ENCODE data around the gene ZDHHC7. TPM values are rescaled to one million over a fixed set of nuclear protein-coding genes. Genes with fewer than 3 reads are reported as not detected.
A peak's percentile ranks its signal among the peaks of the same experiment; 100 is the strongest.

ZDHHC7 gene
- total RNA-seq, 4 donors from 2014 or later: 45.9 to 65.5 (median 54.3) TPM

DNA sequence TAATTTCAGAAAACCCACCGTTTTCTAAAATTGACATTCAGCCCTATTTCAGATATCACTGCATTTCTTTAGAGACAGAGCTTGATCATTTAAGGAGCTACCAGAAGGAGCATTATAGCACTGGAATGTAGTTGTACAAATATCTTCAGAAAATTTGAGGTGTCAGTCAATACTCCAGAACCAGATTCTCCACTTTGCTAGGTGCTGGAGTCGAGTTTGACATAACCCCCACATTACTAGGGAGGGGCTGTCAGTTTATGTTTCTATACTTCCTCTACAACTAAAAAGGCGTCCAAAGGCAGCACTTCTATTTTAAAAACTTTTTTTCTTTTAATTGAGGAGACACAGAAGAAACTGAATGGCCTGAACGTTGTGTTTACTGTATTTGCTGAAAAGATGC, 15.4 kb upstream of the ZDHHC7 start:
- H3K36me3 ChIP-seq: no peaks in the 10 kb centered on the region
- no peaks in the 10 kb centered on the region for H3K27me3 ChIP-seq
- H3K4me1 ChIP-seq: peaks cover 45% of the 10 kb centered on the region
- no peak for DNase-seq (ENCODE audit: low spot score in 2 of 2)
- TF ChIP-seq POLR2A (IDR thresholded peaks at IDR 0.05): no peak
- TF ChIP-seq EP300 (IDR thresholded peaks at IDR 0.05): no peak
- TF ChIP-seq, protein P1, sequence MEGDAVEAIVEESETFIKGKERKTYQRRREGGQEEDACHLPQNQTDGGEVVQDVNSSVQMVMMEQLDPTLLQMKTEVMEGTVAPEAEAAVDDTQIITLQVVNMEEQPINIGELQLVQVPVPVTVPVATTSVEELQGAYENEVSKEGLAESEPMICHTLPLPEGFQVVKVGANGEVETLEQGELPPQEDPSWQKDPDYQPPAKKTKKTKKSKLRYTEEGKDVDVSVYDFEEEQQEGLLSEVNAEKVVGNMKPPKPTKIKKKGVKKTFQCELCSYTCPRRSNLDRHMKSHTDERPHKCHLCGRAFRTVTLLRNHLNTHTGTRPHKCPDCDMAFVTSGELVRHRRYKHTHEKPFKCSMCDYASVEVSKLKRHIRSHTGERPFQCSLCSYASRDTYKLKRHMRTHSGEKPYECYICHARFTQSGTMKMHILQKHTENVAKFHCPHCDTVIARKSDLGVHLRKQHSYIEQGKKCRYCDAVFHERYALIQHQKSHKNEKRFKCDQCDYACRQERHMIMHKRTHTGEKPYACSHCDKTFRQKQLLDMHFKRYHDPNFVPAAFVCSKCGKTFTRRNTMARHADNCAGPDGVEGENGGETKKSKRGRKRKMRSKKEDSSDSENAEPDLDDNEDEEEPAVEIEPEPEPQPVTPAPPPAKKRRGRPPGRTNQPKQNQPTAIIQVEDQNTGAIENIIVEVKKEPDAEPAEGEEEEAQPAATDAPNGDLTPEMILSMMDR (IDR thresholded peaks at IDR 0.05): no peak
- TF ChIP-seq POLR2AphosphoS5 (IDR thresholded peaks at IDR 0.05): no peak
- no peaks in the 10 kb centered on the region for H3K9me3 ChIP-seq
- 27% methylated on average over 4 of the region's 4 CpGs for WGBS
- H3K27ac ChIP-seq: peak overlapping the region; percentile 86
- peak overlapping the region; percentile 76 for H3K4me3 ChIP-seq

DNA sequence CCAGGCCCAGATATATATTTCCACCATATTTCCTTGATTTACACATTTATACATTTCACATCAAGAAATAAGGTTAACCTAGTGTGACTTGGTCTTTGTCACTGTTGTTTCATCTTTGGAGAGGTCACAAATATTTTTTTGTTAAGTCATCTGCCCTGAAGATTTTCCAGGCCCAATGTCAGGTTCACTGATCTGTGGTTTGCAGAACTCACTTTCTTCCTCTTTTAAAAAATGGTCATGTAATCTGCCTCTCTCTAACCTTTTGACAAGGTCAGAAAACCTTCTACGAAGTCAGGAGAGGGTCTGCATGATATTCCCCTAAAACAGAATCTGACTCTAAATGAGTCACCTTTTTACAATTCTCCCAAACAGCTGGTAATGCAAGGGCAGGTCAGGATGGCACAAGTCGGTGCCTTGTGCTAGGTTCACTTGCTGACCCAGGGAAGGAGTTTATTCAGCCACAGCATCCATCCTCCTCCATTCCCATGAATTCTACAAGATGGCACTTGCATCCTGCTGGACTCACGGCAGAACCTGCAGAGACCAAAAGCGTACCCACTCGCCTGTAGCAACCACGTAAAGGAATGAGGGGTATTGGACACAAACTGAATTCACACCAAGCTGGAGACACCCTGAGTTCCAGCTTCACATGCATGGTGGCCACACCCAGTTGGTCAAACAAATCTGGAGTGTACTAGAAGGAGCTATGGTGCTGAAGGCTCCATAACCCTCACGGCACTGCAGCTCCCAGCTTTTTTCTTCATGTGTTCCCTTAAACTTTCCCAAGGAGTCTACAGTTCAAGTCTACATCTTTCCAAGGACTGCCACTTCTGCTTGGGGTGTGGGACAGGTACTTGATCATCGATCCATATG, 14.7 kb upstream of the ZDHHC7 start:
- peaks cover 45% of the 10 kb centered on the region for H3K4me1 ChIP-seq
- no peak for TF ChIP-seq EP300 (IDR thresholded peaks at IDR 0.05)
- TF ChIP-seq POLR2AphosphoS5 (IDR thresholded peaks at IDR 0.05): no peak
- TF ChIP-seq POLR2A (IDR thresholded peaks at IDR 0.05): no peak
- TF ChIP-seq, protein P1 (IDR thresholded peaks at IDR 0.05): no peak
- H3K27me3 ChIP-seq: no peaks in the 10 kb centered on the region
- peak overlapping the region; percentile 76 for H3K4me3 ChIP-seq
- no peak for DNase-seq (ENCODE audit: low spot score in 2 of 2)
- no peaks in the 10 kb centered on the region for H3K9me3 ChIP-seq
- WGBS: 70% methylated on average over 8 of the region's 8 CpGs
- no peaks in the 10 kb centered on the region for H3K36me3 ChIP-seq
- H3K27ac ChIP-seq: no peak overlapping the region

DNA sequence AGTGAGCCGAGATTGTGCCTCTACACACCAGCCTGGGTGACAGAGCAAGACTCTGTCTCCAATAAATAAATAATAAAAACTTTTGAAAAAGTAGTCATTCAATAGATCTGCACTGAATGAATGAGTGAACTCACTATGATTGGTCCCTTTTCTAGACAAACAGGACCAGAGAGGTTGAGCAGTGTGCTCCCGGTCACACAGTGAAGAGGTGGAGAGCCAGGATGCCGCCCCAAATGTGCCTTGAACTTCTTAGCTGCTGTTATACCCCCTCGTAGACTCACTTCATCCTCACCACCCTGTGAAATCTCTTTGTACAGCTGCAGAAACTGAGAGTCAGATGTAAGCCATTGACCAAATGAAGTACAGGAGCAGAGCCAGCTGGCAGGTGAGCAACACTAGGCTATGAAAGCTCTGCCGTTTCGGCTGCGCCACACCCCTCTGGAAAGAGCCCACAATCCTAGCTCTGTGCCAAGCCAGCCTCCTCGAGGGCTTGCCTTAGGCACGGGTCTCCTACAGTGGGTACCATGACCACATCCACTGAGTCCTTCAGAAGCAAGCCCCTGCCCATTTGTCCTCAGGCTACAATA, 8.4 kb upstream of the ZDHHC7 start:
- Histone ChIP-seq H3K9me3 (no peaks in the 10 kb centered on the region), H3K27ac (no peak overlapping the region), H3K27me3 (no peaks in the 10 kb centered on the region), H3K36me3 (no peaks in the 10 kb centered on the region), H3K4me1 (peaks cover 14% of the 10 kb centered on the region), H3K4me3 (no peak overlapping the region)
- no peak for DNase-seq (ENCODE audit: low spot score in 2 of 2)
- TF ChIP-seq, protein P1 (IDR thresholded peaks at IDR 0.05): no peak
- TF ChIP-seq POLR2AphosphoS5 (IDR thresholded peaks at IDR 0.05): no peak
- TF ChIP-seq EP300 (IDR thresholded peaks at IDR 0.05): no peak
- no peak for TF ChIP-seq POLR2A (IDR thresholded peaks at IDR 0.05)
- WGBS: 50% methylated on average over 5 of the region's 9 CpGs

DNA sequence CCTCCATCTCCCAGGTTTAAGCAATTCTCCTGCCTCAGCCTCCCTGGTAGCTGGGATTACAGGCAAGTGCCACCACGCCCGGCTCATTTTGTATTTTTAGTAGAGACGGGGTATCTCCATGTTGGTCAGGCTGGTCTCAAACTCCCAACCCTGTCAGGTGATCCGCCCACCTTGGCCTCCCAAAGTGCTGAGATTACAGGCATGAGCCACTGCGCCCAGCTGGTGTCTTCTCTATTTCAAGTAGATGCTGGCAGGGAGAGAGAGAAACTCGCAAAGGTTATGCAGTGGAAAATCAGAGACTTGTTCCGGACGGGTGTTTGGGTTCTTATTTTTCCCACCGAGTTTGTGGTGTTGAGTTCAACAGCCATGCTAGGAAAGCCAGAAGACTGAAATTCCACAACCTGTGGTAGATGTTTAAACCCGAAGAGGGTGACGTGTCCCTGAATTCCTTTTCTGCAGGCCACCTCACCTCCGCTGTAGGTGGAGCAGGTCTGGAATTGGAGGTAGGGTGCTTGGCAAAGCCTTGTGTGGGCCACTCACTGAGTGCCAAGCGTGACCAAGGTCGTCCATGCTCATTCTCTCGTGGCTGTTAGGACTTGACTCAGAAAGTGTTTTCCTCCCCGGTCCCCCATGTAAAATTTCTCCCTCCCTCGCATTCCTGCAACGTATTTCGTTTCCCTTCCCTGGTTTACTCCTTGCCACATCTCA, 7.3 kb upstream of the ZDHHC7 start:
- 85% methylated on average over 18 of the region's 19 CpGs for WGBS
- no peak for DNase-seq (ENCODE audit: low spot score in 2 of 2)
- TF ChIP-seq POLR2A (IDR thresholded peaks at IDR 0.05) (no peak), EP300 (IDR thresholded peaks at IDR 0.05) (no peak), POLR2AphosphoS5 (IDR thresholded peaks at IDR 0.05) (no peak)
- TF ChIP-seq, protein P1 (IDR thresholded peaks at IDR 0.05): no peak
- Histone ChIP-seq H3K4me3 (no peak overlapping the region), H3K9me3 (no peaks in the 10 kb centered on the region), H3K27me3 (no peaks in the 10 kb centered on the region), H3K4me1 (peaks cover 14% of the 10 kb centered on the region), H3K36me3 (no peaks in the 10 kb centered on the region), H3K27ac (no peak overlapping the region)

DNA sequence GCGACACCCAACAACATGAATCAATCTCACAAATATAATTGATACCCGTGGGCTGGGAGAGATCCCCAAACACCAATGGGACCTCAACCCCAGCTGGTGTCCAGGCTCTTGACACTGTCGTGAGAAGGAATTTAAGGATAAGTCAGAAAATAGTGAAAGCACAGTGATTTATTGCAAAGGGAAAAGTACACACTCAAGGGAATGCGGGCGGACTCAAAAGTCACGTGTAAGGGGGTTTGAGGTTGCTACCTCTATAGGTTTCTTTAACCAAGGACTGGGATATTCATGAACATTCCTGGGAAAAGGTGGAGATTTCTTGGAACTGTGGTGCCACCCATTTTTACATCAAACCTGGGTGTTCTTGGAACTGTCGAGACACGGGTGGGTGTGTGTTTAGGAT, 6.3 kb upstream of the ZDHHC7 start:
- Histone ChIP-seq H3K9me3 (no peaks in the 10 kb centered on the region), H3K27ac (no peak overlapping the region), H3K36me3 (no peaks in the 10 kb centered on the region), H3K27me3 (no peaks in the 10 kb centered on the region), H3K4me3 (no peak overlapping the region), H3K4me1 (peaks cover 14% of the 10 kb centered on the region)
- DNase-seq (ENCODE audit: low spot score in 2 of 2): no peak
- TF ChIP-seq POLR2AphosphoS5 (IDR thresholded peaks at IDR 0.05) (no peak), EP300 (IDR thresholded peaks at IDR 0.05) (no peak)
- WGBS: 69% methylated on average over 8 of the region's 8 CpGs

Data from suprapubic skin (tissue), 4 donors.